GM21367 (cell line): Measurements from ENCODE around the gene EFHD2.
"Not testable (repeated sequence)": the region's sequence is repeated elsewhere in the genome, so short reads cannot be mapped to it uniquely, and the experiment has no call there.

Source experiments
- ATAC-seq: cut with Tn5 transposase; IDR thresholded peaks from one replicate; pipeline ENCODE4 v1.9.1; 2021; ENCODE audit not compliant: unreplicated experiment

The EFHD2 gene

GRCh38 chr1:15471067-15471466 lies 61.4 kb downstream of the EFHD2 start:
- not testable (repeated sequence) for ATAC-seq

- ATAC-seq, result not testable (repeated sequence)
Observed at GRCh38 chr1:15471723-15472122, 62.0 kb downstream of the EFHD2 start.

GRCh38 chr1:15472587-15472986 lies 62.9 kb downstream of the EFHD2 start:
- no peak for ATAC-seq

- no peak for ATAC-seq
Observed at GRCh38 chr1:15475752-15476314, 66.1 kb downstream of the EFHD2 start, which contains the start of gene CELA2B. TSS of gene CELA2B (plus strand) at chr1:15476104. CDS start at chr1:15476126, 22 bp downstream.

- no peak for ATAC-seq
Observed at GRCh38 chr1:15476927-15477326, 67.2 kb downstream of the EFHD2 start.

- ATAC-seq, result no peak
Observed at GRCh38 chr1:15477646-15478212, 68.0 kb downstream of the EFHD2 start.
